HG03175 (cell line): ENCODE data around the gene BLZF1.
"Not testable (repeated sequence)": the region's sequence is repeated elsewhere in the genome, so short reads cannot be mapped to it uniquely, and the experiment has no call there.

Experiments used
- ATAC-seq: cut with Tn5 transposase; IDR thresholded peaks from one replicate; pipeline ENCODE4 v1.9.1; 2021; ENCODE audit warnings: mild to moderate bottlenecking, moderate library complexity; ENCODE audit not compliant: unreplicated experiment

Gene BLZF1, protein sequence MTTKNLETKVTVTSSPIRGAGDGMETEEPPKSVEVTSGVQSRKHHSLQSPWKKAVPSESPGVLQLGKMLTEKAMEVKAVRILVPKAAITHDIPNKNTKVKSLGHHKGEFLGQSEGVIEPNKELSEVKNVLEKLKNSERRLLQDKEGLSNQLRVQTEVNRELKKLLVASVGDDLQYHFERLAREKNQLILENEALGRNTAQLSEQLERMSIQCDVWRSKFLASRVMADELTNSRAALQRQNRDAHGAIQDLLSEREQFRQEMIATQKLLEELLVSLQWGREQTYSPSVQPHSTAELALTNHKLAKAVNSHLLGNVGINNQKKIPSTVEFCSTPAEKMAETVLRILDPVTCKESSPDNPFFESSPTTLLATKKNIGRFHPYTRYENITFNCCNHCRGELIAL

DNA sequence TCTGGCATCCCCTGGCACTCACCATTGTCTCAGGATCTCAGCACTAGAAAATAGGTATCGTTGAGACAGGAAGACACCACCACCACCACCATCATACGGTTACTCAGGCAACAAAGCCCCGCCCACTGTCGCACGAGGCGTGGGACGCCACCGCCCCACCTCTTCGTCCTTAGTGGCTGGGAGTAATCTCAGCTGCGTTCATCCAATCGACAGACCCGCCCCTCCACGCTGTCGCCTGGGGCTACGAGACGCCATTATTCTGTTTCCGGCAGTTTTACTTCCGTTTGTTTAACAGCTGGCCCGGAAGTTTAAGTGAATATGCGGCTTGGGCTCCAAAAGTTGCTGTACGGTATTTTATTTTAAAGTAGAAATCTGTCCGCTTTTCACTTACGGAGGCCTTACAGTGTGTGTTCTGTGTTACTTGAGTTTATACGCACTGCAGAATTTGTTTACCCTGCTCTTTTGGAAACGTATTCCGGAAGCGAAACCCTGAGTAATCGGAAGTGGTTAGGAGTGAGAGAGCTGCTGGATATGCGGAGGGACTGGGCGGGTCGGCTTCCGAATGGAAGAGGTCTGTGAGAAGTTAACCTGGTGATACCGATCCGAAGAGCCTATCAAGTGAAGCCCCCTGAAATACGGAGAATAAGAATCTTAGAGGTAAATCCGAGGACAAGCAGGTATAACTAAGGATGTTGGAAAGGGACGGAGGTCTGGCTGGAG lies at the start of gene BLZF1, which contains the start of gene NME7:
Gene BLZF1, plus strand, starts transcription at position 510 of the 720 bp plus-strand sequence. CDS start 1,328 bp downstream, outside the sequence.
Gene NME7, minus strand, starts transcription at position 112 of the 720 bp plus-strand sequence. Its CDS starts 87 bp downstream, at position 25.
- ATAC-seq: peak; percentile 95

DNA sequence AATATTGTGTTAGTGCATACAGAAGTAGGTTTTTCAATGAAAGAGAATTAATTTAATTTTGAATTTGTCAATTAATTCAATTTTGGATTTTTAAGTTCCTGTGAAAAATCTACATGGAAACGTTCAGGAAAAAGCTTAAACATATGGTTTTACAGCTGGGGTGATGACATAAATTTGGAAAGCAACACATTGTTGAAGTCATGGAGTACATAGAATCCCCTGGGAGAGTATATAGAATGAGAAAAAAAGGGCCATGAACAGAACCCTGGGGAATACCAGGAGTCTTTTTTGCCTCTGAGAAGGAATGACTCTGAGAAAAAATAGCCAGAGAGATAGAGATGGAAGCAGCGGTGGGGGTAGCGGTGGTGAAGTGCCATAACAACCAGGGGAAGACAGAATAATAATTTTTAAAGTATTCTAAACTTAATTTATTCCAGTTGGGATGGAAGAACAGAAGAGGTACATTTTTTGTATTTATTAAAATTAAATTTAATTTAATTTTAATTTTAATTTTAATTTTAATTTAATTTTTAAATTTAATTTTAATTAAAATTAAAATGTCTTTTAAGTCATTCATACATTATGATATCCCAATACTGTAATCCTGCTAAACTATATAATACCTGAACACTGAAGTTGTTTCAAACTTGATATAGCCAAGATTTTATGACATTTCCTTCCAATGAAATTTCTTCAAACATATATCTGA lies 49.3 kb upstream of the BLZF1 start:
- ATAC-seq: no peak

DNA sequence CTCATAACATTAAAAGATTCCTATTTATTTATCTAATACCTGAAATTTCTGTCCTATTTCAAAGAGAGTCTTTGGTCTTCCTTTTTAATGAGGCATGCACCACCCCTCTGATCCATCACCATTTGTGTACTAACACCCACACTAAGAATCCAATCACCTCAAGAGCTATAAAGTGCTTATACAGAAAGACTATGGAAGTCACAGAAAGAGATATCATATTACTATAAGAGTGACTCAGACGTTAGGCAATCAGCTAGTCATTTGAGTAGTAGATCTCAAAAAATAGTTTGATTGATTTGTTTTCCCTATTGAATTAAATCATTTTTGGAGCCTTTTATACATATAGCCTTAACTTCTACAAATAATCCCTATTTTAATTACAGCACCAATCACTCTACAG lies 46.5 kb upstream of the BLZF1 start:
- no peak for ATAC-seq

DNA sequence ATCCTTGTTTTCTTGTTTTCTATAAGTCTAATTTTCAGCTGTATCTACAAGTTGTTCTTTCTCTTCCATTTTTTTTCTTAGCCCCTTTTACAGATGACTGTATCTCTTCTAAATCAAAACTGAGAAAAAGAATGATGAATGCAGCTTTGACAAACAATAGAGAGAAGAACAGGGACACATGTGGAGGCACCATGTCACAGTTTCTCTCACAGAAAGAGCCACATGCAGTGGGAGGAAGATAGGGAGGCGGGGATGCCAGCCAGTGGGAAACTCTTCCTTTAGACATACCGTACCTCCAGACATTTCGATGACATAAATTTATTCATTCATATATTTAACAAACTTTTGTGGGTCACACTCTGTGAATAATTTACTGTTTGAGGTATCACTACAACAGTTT lies 45.9 kb upstream of the BLZF1 start:
- no peak for ATAC-seq

DNA sequence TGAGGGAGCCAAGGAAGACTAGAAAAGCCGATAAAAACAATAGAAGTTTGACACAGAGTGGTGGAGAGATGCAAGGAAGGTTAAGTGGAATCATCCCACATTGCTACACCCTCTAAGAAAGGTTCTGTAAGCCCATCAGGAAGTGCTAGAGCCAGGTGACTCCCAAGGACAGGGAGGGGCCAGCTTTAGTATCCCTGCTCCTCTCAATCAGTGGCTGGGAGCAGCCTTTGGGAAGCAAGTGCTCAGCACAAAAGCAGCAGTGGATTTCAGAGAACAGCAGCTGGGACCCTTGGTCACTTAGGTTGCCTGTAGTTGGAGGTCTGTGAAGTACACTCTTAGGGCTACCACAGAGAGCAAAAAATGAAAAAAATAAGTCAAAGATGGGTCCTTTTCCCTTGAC lies 42.9 kb upstream of the BLZF1 start:
- no peak for ATAC-seq

DNA sequence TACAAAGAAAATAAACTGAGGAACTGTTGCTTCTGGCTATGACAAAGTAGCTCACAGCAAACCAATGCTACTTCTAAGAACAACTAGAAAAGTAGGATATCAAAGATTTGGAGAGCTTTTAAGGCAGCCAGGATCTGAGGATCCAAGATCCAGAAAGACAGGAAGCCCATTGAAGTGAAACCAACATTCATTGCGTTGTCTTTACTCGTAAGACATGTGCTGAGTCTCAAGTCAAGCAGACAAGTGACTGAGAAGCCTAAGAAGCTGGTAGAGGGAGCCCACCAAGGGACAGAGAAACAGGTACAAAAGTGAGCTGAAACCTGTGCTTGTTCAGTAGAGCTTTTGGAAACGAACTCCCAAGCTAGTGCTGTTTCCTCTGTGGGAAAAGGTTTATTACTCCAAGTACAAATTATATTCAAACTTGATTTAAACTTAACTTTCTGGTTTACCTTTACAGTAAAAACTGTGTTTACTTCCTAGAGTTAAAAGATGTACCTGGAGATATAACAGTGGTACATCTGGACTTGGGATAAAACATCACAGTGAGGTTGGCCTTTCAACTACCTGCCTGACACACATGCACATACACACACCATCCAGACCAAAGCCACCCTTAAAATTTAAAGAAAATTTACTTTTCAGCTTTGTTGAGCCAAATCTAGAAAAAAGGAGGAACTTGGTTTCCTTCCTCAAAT lies 41.6 kb upstream of the BLZF1 start:
- peak; percentile 42 for ATAC-seq

DNA sequence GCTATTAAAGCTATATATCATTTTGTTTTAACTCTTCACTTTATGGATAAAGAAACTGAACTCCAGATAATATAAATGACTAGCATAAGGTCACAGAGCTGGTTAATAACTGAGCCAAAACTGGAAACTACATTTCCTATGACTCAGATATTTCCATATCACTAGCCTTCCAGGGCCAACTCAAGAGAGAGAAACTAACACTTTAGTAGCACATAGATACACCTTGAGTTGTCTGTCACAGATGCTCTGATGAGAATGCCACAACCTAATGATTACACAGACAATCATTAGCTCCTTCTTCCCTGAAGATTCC lies 41.1 kb upstream of the BLZF1 start:
- ATAC-seq: peak; percentile 99

DNA sequence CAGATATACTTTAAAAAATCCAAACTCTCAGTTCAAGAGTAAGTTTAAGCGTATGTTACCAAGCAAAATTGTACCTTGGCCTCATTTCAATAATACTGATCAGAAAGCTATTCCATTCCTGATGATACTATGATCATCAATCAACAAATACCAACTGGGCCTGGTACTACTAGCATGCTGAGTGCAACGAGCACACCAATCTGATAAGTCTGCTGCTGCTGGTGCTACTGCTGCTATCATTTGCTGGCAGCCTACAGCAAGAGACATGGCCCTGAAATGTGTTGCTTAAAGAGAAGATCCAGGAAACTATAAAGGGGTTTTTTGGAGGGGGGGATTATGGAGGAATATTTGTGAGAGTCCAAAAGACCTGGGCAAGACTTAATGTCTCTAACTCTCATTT lies 40.1 kb upstream of the BLZF1 start:
- ATAC-seq: no peak

DNA sequence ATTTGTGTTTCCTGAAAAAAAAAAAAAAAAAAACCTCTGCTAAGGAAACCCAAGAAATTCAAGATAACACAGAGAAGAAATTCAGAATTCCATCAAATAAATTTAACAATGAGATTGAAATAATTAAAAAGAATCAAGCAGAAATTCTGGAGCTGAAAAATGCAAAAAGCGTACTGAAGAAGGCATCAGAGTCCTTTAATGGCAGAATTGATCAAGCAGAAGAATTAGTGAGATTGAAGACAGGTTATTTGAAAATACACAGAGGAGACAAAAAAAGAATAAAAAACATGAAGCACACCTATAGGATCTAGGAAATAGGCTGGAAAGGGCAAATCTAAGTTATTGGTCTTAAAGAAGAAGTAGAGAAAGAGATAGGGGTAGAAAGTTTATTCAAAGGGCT lies 38.6 kb upstream of the BLZF1 start:
- no peak for ATAC-seq

DNA sequence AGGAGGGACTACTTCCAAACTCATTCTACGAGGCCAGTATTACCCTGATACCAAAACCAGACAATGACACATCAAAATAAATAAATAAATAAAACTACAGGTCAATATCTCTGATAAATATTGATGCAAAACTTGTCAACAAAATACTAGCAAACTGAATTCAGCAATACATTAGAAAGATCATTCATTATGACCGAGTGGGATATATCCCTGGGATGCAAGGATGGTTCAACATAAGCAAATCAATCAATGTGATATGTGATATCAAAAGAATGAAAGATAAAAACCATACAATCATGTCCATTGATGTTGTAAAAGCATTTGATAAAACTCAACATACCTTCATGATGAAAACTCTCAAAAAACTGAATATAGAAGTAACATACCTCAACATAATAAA lies 37.1 kb upstream of the BLZF1 start:
- no peak for ATAC-seq

DNA sequence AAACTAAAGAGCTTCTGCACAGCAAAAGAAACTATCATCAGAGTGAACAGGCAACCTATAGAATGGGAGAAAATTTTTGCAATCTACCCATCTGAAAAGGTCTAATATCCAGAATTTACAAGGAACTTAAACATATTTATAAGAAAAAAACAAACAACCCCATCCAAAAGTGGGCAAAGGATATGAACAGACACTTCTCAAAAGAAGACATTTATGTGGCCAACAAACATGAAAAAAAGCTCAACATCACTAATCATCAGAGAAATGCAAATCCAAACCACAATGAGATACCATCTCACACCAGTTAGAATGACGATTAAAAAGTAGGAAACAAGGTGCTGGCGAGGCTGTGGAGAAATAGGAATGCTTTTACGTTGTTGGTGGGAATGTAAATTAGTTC lies 33.3 kb upstream of the BLZF1 start:
- ATAC-seq: not testable (repeated sequence)

DNA sequence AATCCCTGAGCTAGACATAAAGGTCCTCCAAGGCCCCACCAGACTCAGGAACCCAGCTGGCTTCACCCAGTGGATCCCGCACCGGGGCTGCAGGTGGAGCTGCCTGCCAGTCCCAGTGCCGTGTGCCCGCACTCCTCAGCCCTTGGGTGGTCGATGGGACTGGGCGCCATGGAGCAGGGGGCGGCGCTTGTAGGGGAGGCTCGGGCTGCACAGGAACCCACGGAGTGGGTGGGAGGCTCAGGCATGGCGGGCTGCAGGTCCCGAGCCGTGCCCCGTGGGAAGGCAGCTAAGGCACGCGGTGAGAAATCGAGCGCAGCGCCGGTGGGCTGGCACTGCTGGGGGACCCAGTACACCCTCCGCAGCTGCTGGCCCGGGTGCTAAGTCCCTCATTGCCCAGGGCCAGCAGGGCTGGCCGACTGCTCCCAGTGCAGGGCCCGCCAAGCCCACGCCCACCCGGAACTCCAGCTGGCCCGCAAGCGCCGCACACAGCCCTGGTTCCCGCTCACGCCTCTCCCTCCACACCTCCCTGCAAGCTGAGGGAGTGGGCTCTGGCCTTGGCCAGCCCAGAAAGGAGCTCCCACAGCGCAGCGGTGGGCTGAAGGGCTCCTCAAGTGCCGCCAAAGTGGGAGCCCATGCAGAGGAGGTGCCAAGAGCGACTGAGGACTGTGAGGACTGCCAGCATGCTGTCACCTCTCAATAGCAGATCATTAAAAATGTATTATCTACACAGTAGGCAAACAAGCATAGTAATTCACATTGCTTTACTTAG lies 30.9 kb upstream of the BLZF1 start:
- not testable (repeated sequence) for ATAC-seq

DNA sequence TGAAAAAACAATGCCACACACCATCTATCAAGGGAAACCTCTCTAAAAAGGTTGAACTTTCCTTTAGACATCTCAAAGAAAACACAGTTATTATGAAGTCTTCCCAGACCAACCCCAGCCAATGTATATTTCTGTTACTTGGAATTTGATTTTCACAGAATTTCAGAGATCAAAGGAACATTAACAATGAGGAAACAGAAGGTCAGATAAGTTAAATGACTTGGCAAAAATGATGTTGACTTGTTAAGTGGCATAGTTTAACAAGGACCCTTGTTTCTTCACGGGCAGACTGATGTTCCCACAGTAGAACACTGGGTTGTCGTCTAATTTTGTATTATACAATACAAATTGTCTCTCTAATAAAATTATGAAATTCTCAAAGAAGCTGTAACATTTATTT lies 29.4 kb upstream of the BLZF1 start:
- no peak for ATAC-seq

DNA sequence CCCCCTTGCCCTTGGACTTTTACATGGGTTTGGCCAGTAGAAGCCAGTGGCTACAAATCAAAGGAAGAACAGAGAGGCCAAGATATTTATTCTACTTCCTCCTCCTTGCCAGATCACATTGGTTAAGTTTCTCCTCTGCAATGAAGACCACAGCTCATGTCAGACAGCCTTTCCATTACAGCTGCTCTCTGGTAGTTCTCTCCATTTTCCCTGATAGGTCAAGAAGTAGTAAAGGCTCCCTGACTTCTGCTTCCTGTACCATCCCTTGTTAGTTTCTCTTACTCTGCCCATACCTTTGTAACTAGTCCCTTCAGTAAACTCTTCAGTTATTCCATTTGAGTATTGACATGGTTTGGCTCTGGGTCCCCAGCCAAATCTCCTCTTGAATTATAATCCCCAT lies 28.2 kb upstream of the BLZF1 start:
- no peak for ATAC-seq

DNA sequence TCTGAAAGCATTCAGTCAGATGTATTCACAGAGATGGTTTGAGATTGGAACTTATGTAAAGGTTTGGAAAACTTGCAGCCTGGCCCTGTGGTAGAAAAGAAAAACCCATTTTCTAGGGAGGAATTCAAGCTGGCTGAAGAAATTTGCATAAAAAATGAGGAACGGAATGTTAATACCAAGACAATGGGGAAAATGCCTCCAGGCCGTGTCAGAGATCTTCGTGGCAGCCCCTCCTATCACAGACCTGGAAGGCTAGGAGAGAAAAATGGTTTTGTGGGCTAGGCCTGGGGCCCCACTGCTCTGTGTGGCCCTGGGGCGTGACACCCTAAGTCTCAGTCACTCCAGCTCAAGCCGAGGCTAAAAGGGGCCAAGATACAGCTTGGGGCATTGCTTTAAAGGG lies 27.1 kb upstream of the BLZF1 start:
- no peak for ATAC-seq

DNA sequence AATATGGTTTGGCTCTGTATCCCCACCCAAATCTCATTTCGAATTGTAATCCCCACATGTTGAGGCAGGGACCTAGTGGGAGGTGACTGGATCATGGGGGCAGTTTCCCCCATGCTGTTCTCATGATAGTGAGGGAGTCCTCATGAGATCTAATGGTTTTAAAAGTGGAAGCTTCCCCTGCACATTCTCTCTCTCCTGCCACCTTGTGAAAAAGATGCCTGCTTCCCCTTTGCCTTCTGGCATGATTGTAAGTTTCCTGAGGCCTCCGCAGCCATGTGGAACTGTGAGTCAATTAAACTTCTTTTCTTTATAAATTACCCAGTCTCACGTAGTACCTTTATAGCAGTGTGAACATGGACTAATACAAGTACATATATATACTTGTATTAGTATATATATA lies 25.9 kb upstream of the BLZF1 start:
- ATAC-seq: not testable (repeated sequence)

DNA sequence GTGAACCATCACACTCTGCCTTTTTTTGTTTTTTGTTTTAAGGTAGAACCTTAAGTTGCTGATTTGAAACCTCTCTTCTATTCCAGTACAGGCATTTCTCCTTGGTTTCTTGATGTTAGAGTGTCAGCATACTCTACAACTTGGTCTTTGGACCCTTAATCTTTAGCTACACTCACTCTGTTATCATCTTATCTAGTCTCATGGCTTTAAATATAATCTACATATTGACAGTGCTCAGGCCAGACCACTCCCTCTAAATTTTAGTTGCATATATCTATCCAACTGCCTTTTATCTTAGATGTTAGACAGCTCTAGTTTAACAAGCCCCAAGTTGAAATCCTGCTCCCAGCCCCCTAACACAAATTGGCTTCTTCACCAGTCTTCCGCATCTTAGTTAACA lies 22.5 kb upstream of the BLZF1 start:
- no peak for ATAC-seq

DNA sequence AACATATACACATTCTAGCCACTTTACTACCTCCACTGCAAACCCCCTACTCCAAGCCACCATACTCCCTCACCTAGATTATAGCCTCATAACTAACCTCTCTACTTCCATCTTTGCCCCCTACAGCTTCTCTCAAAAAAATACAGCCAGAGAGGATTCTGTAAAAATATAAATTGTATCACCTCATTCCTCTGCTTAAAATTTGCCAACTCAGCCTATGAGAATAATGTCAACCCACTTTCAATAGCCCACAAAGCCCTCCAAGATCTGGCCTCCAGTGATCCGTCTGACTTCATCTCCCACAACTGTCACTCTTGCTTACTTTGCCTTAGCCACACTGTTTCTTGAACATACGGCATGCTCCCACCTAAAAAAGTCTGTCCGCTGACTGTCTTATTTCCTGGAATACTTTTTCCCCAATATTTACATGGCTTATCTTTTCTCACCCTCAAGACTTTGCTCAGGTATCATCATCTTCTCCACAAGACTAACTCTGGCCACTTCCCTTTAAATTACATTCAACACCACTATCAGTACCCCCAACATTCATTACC lies 21.9 kb upstream of the BLZF1 start:
- no peak for ATAC-seq

DNA sequence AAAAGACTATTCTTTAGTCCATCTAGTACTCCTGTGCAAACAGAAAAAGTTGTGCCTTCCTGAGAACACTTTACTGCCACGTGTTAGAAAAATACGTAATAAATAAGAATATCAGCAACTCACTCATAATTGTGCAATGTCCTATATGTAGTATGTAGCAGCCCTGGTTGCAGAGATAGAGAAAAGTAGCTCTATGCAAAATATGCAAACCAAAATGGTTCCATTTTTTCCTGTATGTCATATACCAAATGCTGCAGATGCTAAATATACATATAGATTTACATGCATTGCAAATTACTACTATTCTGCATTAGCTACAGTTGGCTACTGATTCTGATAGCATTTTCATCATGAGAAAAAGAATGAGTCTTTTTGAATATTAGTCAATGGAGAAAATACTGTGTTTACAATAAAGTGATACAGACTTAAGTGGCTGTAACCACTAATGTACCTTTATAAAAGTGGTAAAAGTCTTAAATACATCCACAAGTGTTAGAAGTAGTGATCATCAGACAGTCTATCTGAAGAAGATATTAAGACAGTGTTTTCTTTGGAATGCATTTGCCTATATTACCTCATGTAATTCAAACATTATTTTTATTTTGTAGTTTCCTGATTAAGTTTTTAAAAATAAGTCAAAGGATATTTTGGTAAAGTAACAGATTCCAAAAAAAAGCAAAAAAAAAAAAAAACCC lies 20.2 kb upstream of the BLZF1 start:
- no peak for ATAC-seq
